GM18861 (cell line): Measurements from ENCODE around the gene SERPINB8.
"Not testable (repeated sequence)": the region's sequence is repeated elsewhere in the genome, so short reads cannot be mapped to it uniquely, and the experiment has no call there.

ENCODE experiments used
- ATAC-seq: cut with Tn5 transposase; IDR thresholded peaks from one replicate; pipeline ENCODE4 v1.9.1; 2021; ENCODE audit not compliant: unreplicated experiment

SERPINB8 gene

GRCh38 chr18:63969942-63970808 lies at the start of gene SERPINB8:
SERPINB8 (plus strand) TSS chr18:63970081; CDS start chr18:63978309, 8,228 bp downstream.
- peak; percentile 83 for ATAC-seq

GRCh38 chr18:63922049-63922448 lies 47.8 kb upstream of the SERPINB8 start:
- no peak for ATAC-seq

GRCh38 chr18:63924551-63924950 lies 45.3 kb upstream of the SERPINB8 start:
- ATAC-seq, result no peak

GRCh38 chr18:63928331-63928730 lies 41.5 kb upstream of the SERPINB8 start:
- no peak for ATAC-seq

GRCh38 chr18:63929369-63929768 lies 40.5 kb upstream of the SERPINB8 start:
- ATAC-seq, result not testable (repeated sequence)

- ATAC-seq, result no peak
These were observed 39.0 kb upstream of the SERPINB8 start for GRCh38 chr18:63930773-63931354.

- ATAC-seq, result peak; percentile 90
These were observed 33.5 kb upstream of the SERPINB8 start for GRCh38 chr18:63936156-63936931.

- ATAC-seq, result peak; percentile 11
These were observed 32.9 kb upstream of the SERPINB8 start for GRCh38 chr18:63936932-63937393.

GRCh38 chr18:63940008-63940407 lies 29.9 kb upstream of the SERPINB8 start:
- no peak for ATAC-seq

GRCh38 chr18:63940543-63941050 lies 29.3 kb upstream of the SERPINB8 start:
- not testable (repeated sequence) for ATAC-seq

GRCh38 chr18:63947051-63947790 lies 22.7 kb upstream of the SERPINB8 start:
- ATAC-seq, result no peak

- ATAC-seq, result peak; percentile 70
These were observed 20.7 kb upstream of the SERPINB8 start, which contains the start of gene HMSD for GRCh38 chr18:63949068-63949737. HMSD (plus strand) TSS chr18:63949301; CDS start chr18:63953456, 4,155 bp downstream.

GRCh38 chr18:63951302-63951705 lies 18.6 kb upstream of the SERPINB8 start:
- peak; percentile 58 for ATAC-seq

- ATAC-seq, result no peak
These were observed 16.1 kb upstream of the SERPINB8 start for GRCh38 chr18:63953811-63954210.

- ATAC-seq, result no peak
These were observed 13.1 kb upstream of the SERPINB8 start for GRCh38 chr18:63956755-63957154.

- ATAC-seq, result no peak
These were observed 9.0 kb upstream of the SERPINB8 start for GRCh38 chr18:63960891-63961290.

GRCh38 chr18:63961435-63961980 lies 8.4 kb upstream of the SERPINB8 start:
- no peak for ATAC-seq

GRCh38 chr18:63962137-63962536 lies 7.7 kb upstream of the SERPINB8 start:
- ATAC-seq, result no peak

GRCh38 chr18:63963615-63964256 lies 6.1 kb upstream of the SERPINB8 start:
- peak; percentile 85 for ATAC-seq
